Mononuclear cell (primary cell): ENCODE measurements around the gene SYP. TPM values are rescaled to one million over a fixed set of nuclear protein-coding genes. Genes with fewer than 3 reads are reported as not detected.
"Not testable (repeated sequence)": the region's sequence is repeated elsewhere in the genome, so short reads cannot be mapped to it uniquely, and the experiment has no call there.

ENCODE experiments used
- H3K27me3 ChIP-seq: 2 replicates; pipeline ENCODE4 v1.6.0; 2011; ENCODE audit warnings: low read length, control low read depth; ENCODE audit not compliant: insufficient read depth
- H3K4me1 ChIP-seq: 2 replicates; pipeline ENCODE4 v1.5.1; 2011; ENCODE audit warnings: mild to moderate bottlenecking, low read length, control low read depth; ENCODE audit not compliant: insufficient read depth
- H3K4me3 ChIP-seq: 2 replicates; pipeline ENCODE4 v1.5.1; 2011; ENCODE audit warnings: mild to moderate bottlenecking, low read length, moderate library complexity
- H3K9me3 ChIP-seq: 2 replicates; pipeline ENCODE4 v1.5.1; 2011; ENCODE audit warnings: low read depth, mild to moderate bottlenecking, control low read depth, low read length
- total RNA-seq: library from RNA; depleted of rRNA; stranded (reverse); fragments of >200 nt; gene quantifications from one replicate; pipeline ENCODE4 v1.2.3, GENCODE V29; 2012

Gene SYP
- total RNA-seq, 1 donor = 0.42 TPM

DNA sequence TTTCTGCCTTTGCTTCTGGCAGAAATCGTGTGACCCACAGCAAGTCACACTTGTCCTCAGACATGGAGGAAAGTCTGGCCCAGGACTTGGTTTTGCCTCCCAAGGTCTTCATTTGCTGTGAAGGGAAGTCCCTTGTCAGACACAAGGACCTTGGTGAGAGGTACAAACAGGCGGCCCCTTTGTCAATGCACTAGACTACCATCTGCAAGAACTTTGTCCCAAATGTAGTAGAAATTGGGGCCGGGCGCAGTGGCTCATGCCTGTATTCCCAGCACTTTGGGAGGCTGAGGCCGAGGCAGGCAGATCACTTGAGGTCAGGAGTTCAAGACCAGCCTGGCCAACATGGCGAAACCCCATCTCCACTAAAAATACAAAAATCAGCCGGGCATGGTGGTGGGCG, 26.4 kb downstream of the SYP start:
- not testable (repeated sequence) for H3K9me3 ChIP-seq, H3K27me3 ChIP-seq, H3K4me3 ChIP-seq
- H3K4me1 ChIP-seq = peaks cover 58% of the 10 kb centered on the region

DNA sequence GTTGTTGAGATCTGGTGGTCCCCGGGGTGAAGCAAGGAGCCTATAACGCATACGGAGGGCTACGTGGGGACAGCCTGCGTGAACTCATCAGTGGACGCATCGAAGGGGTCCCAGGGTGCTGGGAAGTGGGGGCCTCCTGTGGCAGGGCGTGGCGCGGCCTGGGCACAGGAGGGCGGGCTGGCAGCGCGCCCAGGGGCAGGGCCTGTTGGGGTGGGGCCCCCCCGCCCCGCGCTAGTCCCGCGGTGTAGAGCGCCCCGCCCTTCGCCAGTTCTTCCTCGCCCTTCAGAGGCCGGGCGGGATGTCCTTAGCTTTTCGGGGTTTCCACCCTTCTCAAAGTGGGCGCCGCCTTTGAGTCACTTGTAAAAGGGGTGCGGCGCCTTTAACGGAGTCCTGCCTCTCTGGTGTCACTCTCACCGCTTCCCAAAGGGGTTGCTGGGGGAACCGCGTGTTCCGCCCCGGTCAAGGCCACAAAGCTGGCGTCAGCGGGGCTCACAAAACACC, 27.7 kb downstream of the SYP start:
- Histone ChIP-seq H3K4me1 (peaks cover 66% of the 10 kb centered on the region), H3K9me3 (no peaks in the 10 kb centered on the region), H3K4me3 (peak overlapping the region; percentile 62), H3K27me3 (no peaks in the 10 kb centered on the region)

- Histone ChIP-seq H3K4me3 (peak within 1 kb of the TSS; percentile 62), H3K9me3 (no peaks in the 10 kb centered on the region), H3K27me3 (no peaks in the 10 kb centered on the region), H3K4me1 (peaks cover 63% of the 10 kb centered on the region)
Observed at GRCh38 chrX:49171752-49172279, 28.2 kb downstream of the SYP start, which contains the start of gene PLP2. Gene PLP2, plus strand, starts transcription at chrX:49171898. Its CDS starts 103 bp downstream, at chrX:49172001.

- H3K4me1 ChIP-seq = peaks cover 55% of the 10 kb centered on the region
- no peaks in the 10 kb centered on the region for H3K9me3 ChIP-seq
- H3K27me3 ChIP-seq = no peaks in the 10 kb centered on the region
- H3K4me3 ChIP-seq = peak overlapping the region; percentile 37
Observed at GRCh38 chrX:49167740-49168108, 32.3 kb downstream of the SYP start.

DNA sequence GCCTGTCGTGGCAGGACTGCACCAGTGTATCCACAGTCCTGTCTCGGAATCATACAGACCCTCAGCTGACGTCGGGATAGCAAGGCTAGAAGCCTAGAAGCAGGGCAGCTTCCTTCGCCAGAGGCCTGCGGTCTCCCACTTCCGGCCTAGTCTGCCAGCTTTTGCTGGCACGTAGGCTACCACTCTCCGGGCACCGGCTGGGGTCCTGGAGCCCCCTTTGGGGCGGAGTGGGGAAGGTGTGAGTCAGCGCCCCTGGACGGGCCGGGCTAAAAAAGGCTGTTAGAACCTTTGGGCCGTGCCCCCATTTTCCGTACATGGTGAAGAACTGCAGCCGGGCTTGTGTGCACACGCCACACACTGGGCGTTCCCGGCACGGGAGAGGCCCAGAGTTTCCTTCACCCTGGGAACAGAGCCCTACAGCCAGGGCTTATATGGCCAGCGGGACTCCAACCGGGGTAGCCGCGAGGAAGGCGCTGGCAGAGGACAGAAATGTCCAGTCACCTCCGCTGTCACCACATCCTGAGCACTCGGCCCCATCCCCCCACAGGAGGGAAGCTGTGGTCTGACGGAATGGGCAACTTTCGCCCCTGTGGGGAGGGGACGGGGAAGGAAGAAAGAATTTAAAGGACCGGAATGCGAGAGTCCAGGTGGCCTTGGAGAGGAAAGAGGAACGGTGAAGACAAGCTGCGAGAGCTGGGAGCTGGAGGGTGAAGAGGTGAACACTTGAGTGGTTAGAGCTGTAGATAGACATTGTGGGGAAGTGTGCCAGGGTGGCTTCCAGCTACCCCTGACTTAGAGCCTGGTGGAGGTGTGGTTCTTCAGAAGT, 32.9 kb downstream of the SYP start:
- H3K9me3 ChIP-seq = no peaks in the 10 kb centered on the region

GRCh38 chrX:49165901-49166881, 33.8 kb downstream of the SYP start:
- peak overlapping the region; percentile 37 for H3K4me3 ChIP-seq
- no peaks in the 10 kb centered on the region for H3K27me3 ChIP-seq
- H3K9me3 ChIP-seq = no peaks in the 10 kb centered on the region
- peaks cover 55% of the 10 kb centered on the region for H3K4me1 ChIP-seq

More for the DNA sequence above, 32.9 kb downstream of the SYP start:
- Histone ChIP-seq H3K4me3 (peak overlapping the region; percentile 37), H3K27me3 (no peaks in the 10 kb centered on the region), H3K4me1 (peaks cover 55% of the 10 kb centered on the region)

DNA sequence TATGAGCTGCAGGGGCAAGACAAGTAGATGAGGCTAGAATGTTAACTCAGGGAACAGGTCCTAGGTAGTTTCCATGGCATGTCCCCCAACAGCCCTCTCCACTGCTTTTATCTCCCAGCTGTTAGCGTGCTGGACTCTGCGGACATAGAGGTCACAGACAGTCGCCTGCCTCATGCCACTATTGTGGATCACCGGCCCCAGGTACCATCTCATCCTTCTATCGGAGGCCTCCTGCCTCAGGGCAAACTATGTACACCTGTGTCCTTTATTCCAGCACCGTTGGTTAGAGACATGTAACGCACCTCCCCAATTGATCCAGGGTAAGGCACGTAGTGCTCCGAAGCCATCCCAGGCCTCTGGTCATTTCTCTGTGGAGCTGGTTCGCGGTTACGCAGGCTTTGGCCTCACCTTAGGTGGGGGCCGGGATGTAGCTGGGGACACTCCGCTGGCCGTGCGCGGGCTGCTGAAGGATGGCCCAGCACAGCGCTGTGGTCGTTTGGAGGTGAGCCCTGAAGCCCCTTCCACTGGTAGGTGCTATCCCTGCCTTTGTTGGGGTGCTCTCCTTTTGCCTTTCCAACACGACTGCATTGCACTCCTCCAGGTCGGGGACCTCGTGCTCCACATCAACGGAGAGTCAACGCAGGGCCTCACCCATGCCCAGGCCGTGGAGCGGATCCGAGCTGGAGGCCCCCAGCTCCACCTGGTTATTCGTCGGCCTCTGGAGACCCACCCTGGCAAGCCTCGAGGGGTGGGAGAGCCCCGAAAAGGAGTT, 35.2 kb downstream of the SYP start:
- Histone ChIP-seq H3K4me3 (no peak overlapping the region), H3K4me1 (peaks cover 44% of the 10 kb centered on the region), H3K9me3 (no peaks in the 10 kb centered on the region), H3K27me3 (no peaks in the 10 kb centered on the region)

- H3K4me3 ChIP-seq = peak overlapping the region; percentile 25
- H3K27me3 ChIP-seq = no peaks in the 10 kb centered on the region
- H3K9me3 ChIP-seq = no peaks in the 10 kb centered on the region
- H3K4me1 ChIP-seq = peaks cover 35% of the 10 kb centered on the region
Observed at GRCh38 chrX:49163555-49164419, 36.2 kb downstream of the SYP start.

- Histone ChIP-seq H3K27me3 (no peaks in the 10 kb centered on the region), H3K4me1 (peaks cover 25% of the 10 kb centered on the region), H3K9me3 (no peaks in the 10 kb centered on the region), H3K4me3 (peak within 1 kb of the TSS; percentile 25)
Observed at GRCh38 chrX:49162620-49163019, 37.4 kb downstream of the SYP start, which contains the start of gene MAGIX. Gene MAGIX, plus strand, starts transcription at chrX:49162758. Its CDS starts 132 bp downstream, at chrX:49162890.

DNA sequence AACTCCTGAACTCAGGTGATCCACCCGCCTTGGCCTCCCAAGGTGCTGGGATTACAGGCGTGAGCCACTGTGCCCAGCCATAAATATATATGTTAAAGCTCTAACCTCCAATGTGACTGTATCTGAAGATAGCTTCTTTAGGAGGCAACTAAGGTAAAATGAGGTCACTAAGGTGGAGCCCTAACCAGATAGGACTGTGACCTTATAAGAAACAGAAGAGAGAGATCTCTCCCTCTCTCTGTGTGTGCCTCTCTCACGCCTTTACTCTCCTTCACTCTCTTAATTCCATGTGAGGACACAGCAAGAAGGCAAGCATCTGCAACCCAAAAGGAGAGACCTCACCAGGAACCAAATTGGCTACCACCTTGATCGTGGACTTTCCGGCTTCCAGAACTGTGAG, 38.4 kb downstream of the SYP start:
- peaks cover 21% of the 10 kb centered on the region for H3K4me1 ChIP-seq
- H3K27me3 ChIP-seq = no peaks in the 10 kb centered on the region
- no peaks in the 10 kb centered on the region for H3K9me3 ChIP-seq
- H3K4me3 ChIP-seq = no peak overlapping the region

GRCh38 chrX:49160908-49161307, 39.1 kb downstream of the SYP start:
- Histone ChIP-seq H3K4me1 (peaks cover 19% of the 10 kb centered on the region), H3K4me3 (no peak overlapping the region), H3K27me3 (no peaks in the 10 kb centered on the region), H3K9me3 (no peaks in the 10 kb centered on the region)

- no peaks in the 10 kb centered on the region for H3K27me3 ChIP-seq
- no peak overlapping the region for H3K4me3 ChIP-seq
- no peaks in the 10 kb centered on the region for H3K9me3 ChIP-seq
- H3K4me1 ChIP-seq = peaks cover 13% of the 10 kb centered on the region
Observed at GRCh38 chrX:49157194-49157593, 42.8 kb downstream of the SYP start.
